NCI-H1436 treated with DMSO at 0.1 percent for 48 hours (cell line): Measurements from ENCODE around the gene DIS3L.
"Not testable (repeated sequence)": the region's sequence is repeated elsewhere in the genome, so short reads cannot be mapped to it uniquely, and the experiment has no call there.

ENCODE experiments used
- DNase-seq: peaks from one replicate; lab custom pipeline; 2025; lab: John Stamatoyannopoulos, UW

DIS3L gene

DNA sequence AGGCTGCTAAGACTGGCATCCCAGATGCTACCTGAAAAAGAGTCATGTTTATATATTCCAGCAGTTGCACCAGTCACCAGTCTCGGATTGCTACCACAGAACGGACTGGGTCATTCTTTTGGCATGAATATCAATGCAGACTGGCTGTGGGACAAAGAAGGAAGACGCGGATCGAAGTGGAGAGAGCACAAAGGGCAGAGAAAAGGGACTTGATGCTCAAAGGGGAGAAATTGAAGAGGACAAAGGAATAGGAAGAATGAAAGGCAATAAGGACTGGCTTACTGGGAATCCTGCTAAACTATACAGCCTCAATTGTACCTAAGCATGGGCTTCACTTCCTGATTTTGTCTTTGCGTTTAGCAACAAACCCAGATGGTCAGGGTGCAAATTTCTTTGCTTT, 15.3 kb upstream of the DIS3L start:
- DNase-seq, result no peak

DNA sequence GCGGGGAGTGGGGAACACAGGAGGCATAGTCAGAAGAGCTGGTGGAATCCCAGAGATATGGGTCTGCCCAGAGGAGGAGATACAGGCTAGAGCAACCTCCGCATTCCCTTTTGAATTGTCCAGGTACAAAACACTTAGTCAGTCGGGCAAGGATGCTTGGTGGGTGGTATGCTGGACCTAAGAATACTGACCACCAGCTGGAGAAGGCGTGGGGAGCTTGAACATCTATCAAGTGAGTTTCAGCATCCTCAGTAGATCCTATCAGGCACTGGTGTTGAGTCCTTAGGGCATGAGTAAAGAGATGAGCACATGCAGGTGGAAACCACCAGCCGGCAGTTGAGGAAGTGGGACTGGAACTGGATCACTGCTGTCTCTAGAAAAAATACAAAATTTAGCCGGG, 14.7 kb upstream of the DIS3L start:
- no peak for DNase-seq

DNA sequence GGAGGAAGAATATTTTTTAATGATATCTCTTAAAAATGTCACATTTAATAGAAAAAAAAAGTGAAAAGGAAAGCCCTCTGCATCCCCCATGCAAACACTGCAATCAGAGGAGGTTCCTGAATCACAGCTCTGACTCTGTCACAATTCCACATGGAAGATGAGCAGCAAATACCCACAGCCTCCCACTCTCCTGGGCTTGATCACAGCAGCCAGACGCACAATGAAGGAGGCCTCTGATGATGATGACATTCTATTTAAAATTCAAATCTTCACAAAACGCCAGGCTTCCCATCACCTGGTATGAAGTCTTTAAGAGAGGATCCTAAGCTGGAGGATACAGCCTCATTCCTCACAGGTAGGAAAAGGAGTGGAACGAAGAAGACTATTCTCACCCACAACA, 9.1 kb upstream of the DIS3L start:
- DNase-seq, result no peak

- DNase-seq, result no peak
Observed at GRCh38 chr15:66285533-66286280, 7.7 kb upstream of the DIS3L start.

DNA sequence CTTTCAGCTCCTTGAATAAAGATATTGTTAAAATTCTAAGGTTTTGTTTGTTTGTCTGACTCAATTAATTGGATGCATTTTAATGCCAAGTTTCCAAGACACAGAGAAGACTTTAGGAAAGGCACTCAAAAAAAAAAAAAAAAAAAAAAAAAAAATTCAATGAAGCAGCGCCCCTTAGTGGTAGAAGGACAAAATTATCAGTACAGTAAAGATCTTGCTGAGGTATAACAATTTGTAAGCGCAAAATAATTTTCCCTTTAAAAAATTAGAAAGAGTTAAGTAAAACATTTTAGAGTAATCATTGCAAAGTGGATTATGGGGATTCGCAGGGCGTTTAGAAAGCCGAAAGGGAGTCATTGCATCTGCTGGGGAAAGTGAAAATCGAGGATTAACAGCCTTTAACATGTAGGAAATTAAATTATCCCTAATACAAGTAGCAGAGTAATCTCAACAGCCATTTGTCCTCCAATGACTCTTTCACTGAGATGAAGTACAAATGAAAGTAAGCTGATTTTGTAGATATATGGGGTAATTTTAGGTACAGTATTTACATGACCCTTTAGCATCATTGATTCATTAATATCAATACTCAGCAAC, 5.8 kb upstream of the DIS3L start:
- no peak for DNase-seq

- no peak for DNase-seq
Observed at GRCh38 chr15:66288093-66288492, 5.3 kb upstream of the DIS3L start.

DNA sequence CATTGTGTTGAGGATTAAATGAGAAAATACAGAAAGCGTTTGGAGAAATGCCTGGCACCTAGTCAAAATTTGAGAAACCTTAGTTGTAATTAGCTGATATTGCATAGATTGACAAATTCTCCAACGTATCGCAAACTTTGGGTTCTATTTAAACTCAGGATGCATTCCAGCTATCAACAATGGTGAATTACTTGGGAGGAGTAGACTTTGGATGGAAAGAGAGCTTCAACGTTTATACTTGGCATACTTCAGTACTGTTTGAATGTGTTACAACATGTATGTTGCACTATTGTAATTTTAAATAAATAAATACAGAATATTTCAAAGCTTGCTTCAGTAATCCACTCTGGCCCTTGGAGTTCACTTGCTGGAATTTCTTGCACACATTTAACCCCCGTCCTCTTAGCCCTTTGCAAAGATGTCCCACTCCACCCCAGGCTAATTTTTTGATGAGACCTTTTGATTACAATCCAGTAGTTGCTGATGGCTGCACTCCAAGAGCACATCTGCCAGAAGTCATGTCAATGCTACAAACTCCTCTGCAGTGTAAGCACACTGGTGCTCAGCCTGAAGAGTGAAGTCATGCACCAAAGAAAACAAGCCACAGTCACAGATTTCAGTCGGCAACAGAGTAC, 4.7 kb upstream of the DIS3L start:
- DNase-seq, result no peak

GRCh38 chr15:66290007-66290406, 3.4 kb upstream of the DIS3L start:
- no peak for DNase-seq

DNA sequence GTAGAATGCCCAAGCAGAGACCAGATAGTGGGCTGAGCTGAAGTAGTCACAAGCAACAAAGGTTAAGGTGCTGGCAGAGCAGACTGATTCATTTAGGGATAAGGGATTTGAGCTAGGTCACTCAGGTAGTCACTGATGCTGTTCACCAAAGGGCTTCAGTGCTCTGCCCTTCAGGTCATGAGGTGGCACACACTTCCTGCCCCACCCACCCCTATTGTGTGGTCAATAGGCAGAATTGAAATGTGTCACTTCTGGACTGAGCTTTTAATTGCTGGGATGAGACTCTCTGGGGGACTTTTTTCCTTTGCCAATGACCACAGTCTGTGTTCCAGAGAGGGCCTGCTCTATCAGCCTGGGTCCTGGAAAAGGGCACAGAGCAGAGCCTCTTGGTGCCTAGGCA, 2.9 kb upstream of the DIS3L start:
- no peak for DNase-seq

DNA sequence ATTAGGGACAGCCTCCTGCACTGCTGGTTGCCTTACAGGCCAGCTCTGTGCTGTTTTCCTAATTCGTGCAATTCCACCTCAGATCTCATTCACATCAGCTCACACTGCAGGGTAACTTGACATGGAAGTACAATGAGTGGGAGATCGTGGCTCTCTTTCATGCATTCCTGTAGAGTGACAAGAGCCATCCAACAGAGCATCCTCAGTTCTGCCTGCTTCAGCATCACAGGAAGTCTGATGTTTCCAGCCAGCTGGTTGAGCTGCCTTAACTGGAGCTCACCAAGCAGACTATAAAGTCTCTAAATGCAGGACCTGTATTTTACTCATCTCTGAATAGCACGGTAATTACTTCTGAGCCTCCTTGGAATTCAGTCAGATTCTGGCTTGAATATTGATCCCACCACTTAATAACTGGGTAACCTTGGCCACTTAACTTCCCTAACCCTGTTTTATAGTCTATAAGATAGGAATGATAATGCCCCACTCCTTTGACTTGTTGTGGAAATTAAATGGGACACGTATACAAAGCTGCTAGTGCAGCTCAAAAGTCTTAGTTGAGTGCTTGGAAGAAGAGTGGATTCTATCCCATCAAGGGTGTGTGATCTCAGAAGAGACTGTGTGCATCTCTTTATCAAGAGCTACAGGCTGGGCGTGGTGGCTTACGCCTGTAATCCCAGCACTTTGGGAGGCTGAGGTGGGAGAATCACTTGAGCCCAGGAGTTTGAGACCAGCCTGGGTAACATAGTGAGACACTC, 1.4 kb upstream of the DIS3L start:
- no peak for DNase-seq

GRCh38 chr15:66292571-66293418, 573 bp upstream of the DIS3L start:
- DNase-seq, result no peak

DNA sequence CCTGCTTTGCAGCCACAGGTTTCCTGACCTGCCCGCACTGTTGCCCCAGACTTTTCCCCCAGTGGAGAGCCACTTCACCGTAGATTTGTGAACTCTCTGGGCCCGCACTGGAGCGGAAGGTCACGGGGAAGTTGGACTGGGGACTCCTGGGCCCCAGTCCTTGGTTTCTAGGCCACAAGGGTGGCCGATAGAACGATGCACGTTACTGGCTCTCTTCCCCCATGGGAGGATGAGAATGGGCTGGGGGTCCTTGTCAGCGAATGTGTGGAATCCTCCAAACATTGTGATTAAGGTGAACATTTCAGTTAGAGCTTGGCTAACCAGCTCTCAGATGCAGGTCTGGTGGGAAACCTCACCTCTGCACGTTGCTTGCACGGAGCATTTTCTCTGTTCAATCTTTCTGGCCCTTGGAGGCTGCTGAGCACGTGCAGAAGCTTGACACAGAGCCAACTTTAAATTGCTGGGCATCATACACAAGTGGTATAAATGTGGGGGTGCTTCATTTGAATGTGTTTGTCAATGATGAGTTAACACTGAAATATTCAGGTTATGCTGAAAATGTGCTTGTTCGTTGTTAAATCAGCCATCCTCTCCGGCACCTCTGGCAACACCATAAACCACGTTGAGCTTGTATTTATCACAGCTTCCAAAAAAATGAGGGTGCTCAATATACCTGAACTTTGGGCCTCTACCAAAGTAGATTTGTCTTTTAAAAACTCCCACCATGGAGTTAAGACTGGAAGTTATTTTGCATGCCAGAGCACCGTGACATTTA, 976 bp downstream of the DIS3L start:
- DNase-seq, result no peak

GRCh38 chr15:66294932-66295235, 1.5 kb downstream of the DIS3L start:
- no peak for DNase-seq

- DNase-seq, result no peak
Observed at GRCh38 chr15:66296186-66296585, 2.8 kb downstream of the DIS3L start.

GRCh38 chr15:66298803-66299251, 5.5 kb downstream of the DIS3L start:
- DNase-seq, result no peak

GRCh38 chr15:66302489-66303278, 9.3 kb downstream of the DIS3L start:
- no peak for DNase-seq

DNA sequence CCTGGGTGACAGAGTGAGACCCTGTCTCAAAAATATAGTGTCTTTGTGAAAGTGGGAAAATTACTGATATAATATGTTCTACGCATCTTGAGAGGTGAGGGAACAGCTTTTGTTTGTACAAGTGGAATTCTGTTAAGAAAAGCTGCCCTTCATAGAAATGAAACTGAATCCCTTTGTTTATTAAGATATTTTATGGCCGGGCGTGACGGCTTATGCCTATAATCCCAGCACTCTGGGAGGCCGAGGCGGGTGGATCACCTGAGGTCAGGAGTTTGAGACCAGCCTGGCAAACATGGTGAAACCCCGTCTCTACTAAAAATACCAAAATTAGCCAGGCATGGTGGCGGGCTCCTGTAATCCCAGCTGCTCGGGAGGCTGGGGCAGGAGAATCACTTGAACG, 11.1 kb downstream of the DIS3L start:
- DNase-seq, result not testable (repeated sequence)

DNA sequence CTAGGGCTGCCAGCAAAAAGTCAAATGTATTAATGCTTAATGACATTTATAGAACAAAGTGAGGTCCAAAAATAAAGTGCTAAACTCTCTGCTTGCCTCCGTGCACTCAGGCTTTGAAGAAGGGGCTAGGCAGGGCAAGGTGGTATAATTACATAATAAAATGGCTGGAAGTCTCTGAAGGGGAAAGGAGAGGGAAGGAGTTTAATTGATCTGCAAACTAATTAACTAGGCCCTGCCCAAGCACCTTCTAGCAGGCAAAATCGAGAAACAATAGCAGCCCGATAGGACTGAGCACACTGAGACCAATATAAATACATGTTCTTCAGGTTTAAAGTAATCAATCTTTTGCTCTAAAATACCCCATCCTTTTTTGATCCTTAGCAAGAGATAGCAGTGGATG, 13.0 kb downstream of the DIS3L start:
- DNase-seq, result no peak

DNA sequence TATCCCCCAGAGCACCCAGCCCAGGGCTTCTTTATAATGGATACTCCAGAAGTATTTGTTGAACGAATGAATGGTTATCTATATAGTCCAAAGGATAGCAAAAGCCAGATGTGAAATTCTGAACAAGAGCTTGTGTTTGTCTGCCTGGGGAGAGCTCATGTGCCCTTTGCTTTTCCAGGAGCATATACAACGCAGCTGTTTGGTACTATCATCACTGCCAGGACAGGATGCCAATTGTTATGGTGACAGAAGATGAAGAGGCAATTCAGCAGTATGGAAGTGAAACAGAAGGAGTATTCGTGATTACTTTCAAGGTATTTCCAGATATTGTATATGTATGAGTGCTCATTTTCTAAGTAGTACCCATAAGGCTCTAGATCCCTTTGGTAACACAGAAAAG, 15.2 kb downstream of the DIS3L start:
- DNase-seq, result no peak

GRCh38 chr15:66309828-66310227, 16.5 kb downstream of the DIS3L start:
- DNase-seq, result no peak
